HepG2 (cell line): ENCODE data around the gene SOCS7. TPM values are rescaled to one million over a fixed set of nuclear protein-coding genes. Genes with fewer than 3 reads are reported as not detected.

Source experiments
- ATAC-seq: fragments of 200-7000 bp; cut with Tn5 transposase; 3 replicates; pipeline ENCODE4 v1.9.1; 2020; ENCODE audit warnings: mild to moderate bottlenecking, moderate library complexity
- BruUV-seq: library from RNA; stranded (reverse); fragments of 400-500 nt; replicated peaks from 2 replicates; lab custom pipeline; 2021; lab: Mats Ljungman, UMichigan
- CTCF ChIA-PET: fragments of 300-600 bp; formaldehyde crosslinking; extraction: SDS; loops from one replicate; lab custom pipeline; 2021; ENCODE audit warnings: low total read pairs, inconsistent platforms, low intra/inter-chr PET ratio; lab: Yijun Ruan, JAX
- POLR2A ChIA-PET: fragments of 350-600 bp; sonication (Branson Sonifier 250); formaldehyde crosslinking; loops from one replicate; lab custom pipeline; 2020; ENCODE audit warnings: antibody characterized with exemption, inconsistent platforms; lab: Yijun Ruan, JAX
- DNase-seq: peaks from one replicate; pipeline ENCODE4 v3.0.0-alpha.2; 2015; ENCODE audit warnings: low spot score
- FAIRE-seq: peaks from 3 replicates; lab custom pipeline; 2011; peaks lifted over from hg19 to GRCh38; lab: Jason Lieb, UNC
- H2AFZ ChIP-seq: one replicate; pipeline ENCODE4 v1.6.1; 2011; ENCODE audit warnings: low read length, inconsistent platforms
- H3K27ac ChIP-seq: fragments of 300-600 bp; 3 replicates; pipeline ENCODE4 v1.8.0; 2011; ENCODE audit warnings: mixed run types, mild to moderate bottlenecking, mixed read lengths, low read length, inconsistent platforms; ENCODE audit not compliant: insufficient read depth; ENCODE audit errors: extremely low read length
- H3K27me3 ChIP-seq, 2 experiments: fragments of 200-600 bp in 1 of 2; 2 replicates in 1 of 2; 3 replicates in 1 of 2; pipeline versions ENCODE4 v1.6.0 to v1.8.0; 2011; ENCODE audit warnings: low read length in 2 of 2, mild to moderate bottlenecking in 2 of 2, moderate library complexity in 2 of 2, inconsistent platforms in 1 of 2; ENCODE audit not compliant: insufficient read depth in 2 of 2, control insufficient read depth in 1 of 2
- H3K36me3 ChIP-seq, 2 experiments: fragments of 200-600 bp in 1 of 2; replicated peaks in 1 of 2; 2 replicates in 1 of 2; 3 replicates in 1 of 2; pipeline versions ENCODE4 v1.5.1 to v1.8.0; 2011; ENCODE audit warnings: low read length in 2 of 2, inconsistent platforms in 1 of 2; ENCODE audit not compliant: insufficient read depth in 2 of 2, control insufficient read depth in 1 of 2
- H3K4me1 ChIP-seq: 2 replicates; pipeline ENCODE4 v1.5.1; 2012; ENCODE audit warnings: low read length, inconsistent platforms; ENCODE audit not compliant: insufficient read depth
- H3K4me2 ChIP-seq: 2 replicates; pipeline ENCODE4 v1.6.0; 2011; ENCODE audit warnings: low read depth, low read length, inconsistent platforms
- H3K4me3 ChIP-seq, 3 experiments: fragments of 200-600 bp in 1 of 3; sonication (generic), shearing (Covaris generic) in 1 of 3; replicated peaks in 1 of 3; 2 replicates each; pipeline ENCODE4 v1.5.1; 2011 to 2016; ENCODE audit warnings: low read length in 3 of 3, inconsistent platforms in 2 of 3, low read depth in 2 of 3, mild to moderate bottlenecking in 2 of 3, control low read depth in 1 of 3, mixed read lengths in 1 of 3; ENCODE audit not compliant: insufficient read depth in 1 of 3
- H3K79me2 ChIP-seq: one replicate; pipeline ENCODE4 v1.6.1; 2011; ENCODE audit warnings: low read length, inconsistent platforms; ENCODE audit not compliant: insufficient read depth
- H3K9ac ChIP-seq: 2 replicates; pipeline ENCODE4 v1.6.0; 2011; ENCODE audit warnings: mild to moderate bottlenecking, low read depth, low read length, inconsistent platforms; ENCODE audit not compliant: insufficient read depth
- H3K9me3 ChIP-seq: 2 replicates; pipeline ENCODE4 v1.5.1; 2012; ENCODE audit warnings: mild to moderate bottlenecking, low read length
- H4K20me1 ChIP-seq: 2 replicates; pipeline ENCODE4 v1.6.0; 2011; ENCODE audit warnings: inconsistent platforms, mild to moderate bottlenecking, low read length, moderate library complexity; ENCODE audit not compliant: insufficient read depth
- CBX5 ChIP-seq: sonication (generic); formaldehyde crosslinking; IDR thresholded peaks from 2 replicates; pipeline ENCODE4 v1.4.0; 2020; ENCODE audit warnings: missing genetic modification reagents, borderline replicate concordance
- KAT7 ChIP-seq: IDR thresholded peaks from 2 replicates; pipeline ENCODE4 v1.6.1; 2018; ENCODE audit warnings: borderline replicate concordance, missing compliant biosample characterization
- NR3C1 ChIP-seq: sonication (generic); formaldehyde crosslinking; IDR thresholded peaks from 2 replicates; pipeline ENCODE4 v1.4.0; 2020; ENCODE audit warnings: missing genetic modification reagents
- PHF20 ChIP-seq: sonication (generic); formaldehyde crosslinking; IDR thresholded peaks from 2 replicates; pipeline ENCODE4 v1.5.0; 2020; ENCODE audit warnings: mild to moderate bottlenecking, missing genetic modification reagents
- POGZ ChIP-seq: sonication (generic); formaldehyde crosslinking; IDR thresholded peaks from 2 replicates; pipeline ENCODE4 v1.4.0; 2020; ENCODE audit warnings: mild to moderate bottlenecking, missing genetic modification reagents
- PRDM10 ChIP-seq: sonication (generic); formaldehyde crosslinking; IDR thresholded peaks from 2 replicates; pipeline ENCODE4 v1.4.0; 2020; ENCODE audit warnings: low read depth, missing genetic modification reagents
- THRA ChIP-seq: sonication (generic); formaldehyde crosslinking; IDR thresholded peaks from 2 replicates; pipeline ENCODE4 v1.4.0; 2020; ENCODE audit warnings: missing genetic modification reagents, borderline replicate concordance
- TSC22D2 ChIP-seq: sonication (generic); formaldehyde crosslinking; IDR thresholded peaks from 2 replicates; pipeline ENCODE4 v1.5.1; 2020; ENCODE audit warnings: missing genetic modification reagents, mild to moderate bottlenecking, borderline replicate concordance
- ZNF124 ChIP-seq: sonication (generic); formaldehyde crosslinking; IDR thresholded peaks from 2 replicates; pipeline ENCODE4 v1.4.0; 2020; ENCODE audit warnings: missing genetic modification reagents
- ZNF18 ChIP-seq: sonication (generic); formaldehyde crosslinking; IDR thresholded peaks from 2 replicates; pipeline ENCODE4 v1.8.0; 2022; ENCODE audit warnings: mild to moderate bottlenecking, missing genetic modification reagents; ENCODE audit not compliant: insufficient replicate concordance
- ZNF274 ChIP-seq: sonication (generic); formaldehyde crosslinking; IDR thresholded peaks from 2 replicates; pipeline ENCODE4 v1.5.1; 2020; ENCODE audit warnings: mild to moderate bottlenecking, missing genetic modification reagents
- ZNF512 ChIP-seq: sonication (generic); formaldehyde crosslinking; IDR thresholded peaks from 2 replicates; pipeline ENCODE4 v1.4.0; 2020; ENCODE audit warnings: mild to moderate bottlenecking, missing genetic modification reagents
- ZNF773 ChIP-seq: sonication (generic); formaldehyde crosslinking; IDR thresholded peaks from 2 replicates; pipeline ENCODE4 v1.4.0; 2020; ENCODE audit warnings: missing genetic modification reagents, borderline replicate concordance
- WGBS: methylation state at CpG from one replicate; pipeline ENCODE4 v1.1.6; 2017; ENCODE audit warnings: low lambda C conversion rate; 5-methylcytosine and 5-hydroxymethylcytosine counted together
- in situ Hi-C: cut with HindIII; loops from 2 replicates; pipeline ENCODE4 v1.10.0; 2017; ENCODE audit warnings: low pct_unique_long_range_greater_than_20kb; ENCODE audit not compliant: extremely low pct_ligation_motif_present
- intact Hi-C: fragments of 100-400 bp; cut with micrococcal nuclease; formaldehyde crosslinking; loops from one replicate; pipeline ENCODE4 v1.10.0; 2022; ENCODE audit not compliant: unreplicated experiment
- polyA plus RNA-seq, 8 experiments: library from polyadenylated mRNA; depleted of rRNA in 3 of 8; stranded (reverse) in 7 of 8; unstranded in 1 of 8; fragments of >200 nt; fragmentation: Illumina TruSeq in 4 of 8; extraction: Trizol in 4 of 8; gene quantifications; 2 replicates each; pipeline versions ENCODE4 v1.2.1 to v1.2.3, GENCODE V29; 2011 to 2016; ENCODE audit warnings: low read depth in 4 of 8, missing spikeins in 1 of 8, mixed read lengths in 1 of 8; ENCODE audit not compliant: insufficient read depth in 1 of 8
- total RNA-seq, 5 experiments: library from RNA; depleted of rRNA; stranded (reverse); fragments of >200 nt; fragmentation: Illumina TruSeq; extraction: Trizol; gene quantifications; 2 replicates each; pipeline ENCODE4 v1.2.3, GENCODE V29; 2016; ENCODE audit warnings: low read depth in 1 of 5

The SOCS7 gene
- total and polyA plus RNA-seq, 2 of the 13 experiments (the other 11 are each of a cell fraction or from before 2014, with no cell fraction given): 19.2 to 24.2 TPM

- TF ChIP-seq THRA: no peak
- no peak for TF ChIP-seq ZNF124
- TF ChIP-seq KAT7 (CRISPR knock-in tag): no peak
- TF ChIP-seq NR3C1 (CRISPR knock-in tag): no peak
- no peak for TF ChIP-seq PRDM10 (CRISPR knock-in tag)
These were observed 13.6 kb upstream of the SOCS7 start (continued) for GRCh38 chr17:38338053-38338452.

- WGBS: 23% methylated on average over 4 of the region's 4 CpGs
- DNase-seq (no peak), ATAC-seq (no peak), FAIRE-seq (no peak)
- in situ Hi-C loops: loop anchor here (5.0 kb wide), 1 partner anchor 154 kb away; no protein-coding TSS in a partner anchor
- H3K9me3 ChIP-seq: no peaks in the 10 kb centered on the region
- BruUV-seq: no TSS peak
- intact Hi-C loops: no loop called here
- no peaks in the 10 kb centered on the region for H3K36me3 ChIP-seq
- no peaks in the 10 kb centered on the region for H4K20me1 ChIP-seq
- peaks cover 12 to 50% of the 10 kb centered on the region in 2 experiments; a peak in 4 of 5 replicates for H3K27me3 ChIP-seq
- POLR2A ChIA-PET: interaction anchor here (1.1 to 1.5 kb wide), 2 partner anchors 10 to 76 kb away, joined by 3 to 5 read pairs; no protein-coding TSS in a partner anchor
- peaks cover 6% of the 10 kb centered on the region; the same call in 1 of the 2 replicates for H3K4me1 ChIP-seq
- H2AFZ ChIP-seq: no peak overlapping the region
- H3K4me3 ChIP-seq: no peak overlapping the region
- CTCF ChIA-PET: no interaction called here
- no peak overlapping the region for H3K9ac ChIP-seq
- H3K4me2 ChIP-seq: no peak overlapping the region
- H3K27ac ChIP-seq: no peak overlapping the region
- no peaks in the 10 kb centered on the region for H3K79me2 ChIP-seq
- TF ChIP-seq ZNF773 (CRISPR knock-in tag): no peak
- TF ChIP-seq ZNF274 (CRISPR knock-in tag): no peak
- no peak for TF ChIP-seq PHF20 (CRISPR knock-in tag)
- no peak for TF ChIP-seq TSC22D2 (CRISPR knock-in tag)
- no peak for TF ChIP-seq THRA
- TF ChIP-seq ZNF512 (CRISPR knock-in tag): no peak
- TF ChIP-seq POGZ (CRISPR knock-in tag): no peak
- TF ChIP-seq ZNF18: no peak
- no peak for TF ChIP-seq CBX5
These were observed 13.1 kb upstream of the SOCS7 start for GRCh38 chr17:38338535-38338934.
